HG03520 (cell line): ENCODE data around the gene PTPN4.
A peak's percentile ranks its signal among the peaks of the same experiment; 100 is the strongest.

Source experiments
- ATAC-seq: cut with Tn5 transposase; IDR thresholded peaks from one replicate; pipeline ENCODE4 v1.9.1; 2021; ENCODE audit warnings: mild to moderate bottlenecking, moderate library complexity; ENCODE audit not compliant: unreplicated experiment

The PTPN4 gene, protein sequence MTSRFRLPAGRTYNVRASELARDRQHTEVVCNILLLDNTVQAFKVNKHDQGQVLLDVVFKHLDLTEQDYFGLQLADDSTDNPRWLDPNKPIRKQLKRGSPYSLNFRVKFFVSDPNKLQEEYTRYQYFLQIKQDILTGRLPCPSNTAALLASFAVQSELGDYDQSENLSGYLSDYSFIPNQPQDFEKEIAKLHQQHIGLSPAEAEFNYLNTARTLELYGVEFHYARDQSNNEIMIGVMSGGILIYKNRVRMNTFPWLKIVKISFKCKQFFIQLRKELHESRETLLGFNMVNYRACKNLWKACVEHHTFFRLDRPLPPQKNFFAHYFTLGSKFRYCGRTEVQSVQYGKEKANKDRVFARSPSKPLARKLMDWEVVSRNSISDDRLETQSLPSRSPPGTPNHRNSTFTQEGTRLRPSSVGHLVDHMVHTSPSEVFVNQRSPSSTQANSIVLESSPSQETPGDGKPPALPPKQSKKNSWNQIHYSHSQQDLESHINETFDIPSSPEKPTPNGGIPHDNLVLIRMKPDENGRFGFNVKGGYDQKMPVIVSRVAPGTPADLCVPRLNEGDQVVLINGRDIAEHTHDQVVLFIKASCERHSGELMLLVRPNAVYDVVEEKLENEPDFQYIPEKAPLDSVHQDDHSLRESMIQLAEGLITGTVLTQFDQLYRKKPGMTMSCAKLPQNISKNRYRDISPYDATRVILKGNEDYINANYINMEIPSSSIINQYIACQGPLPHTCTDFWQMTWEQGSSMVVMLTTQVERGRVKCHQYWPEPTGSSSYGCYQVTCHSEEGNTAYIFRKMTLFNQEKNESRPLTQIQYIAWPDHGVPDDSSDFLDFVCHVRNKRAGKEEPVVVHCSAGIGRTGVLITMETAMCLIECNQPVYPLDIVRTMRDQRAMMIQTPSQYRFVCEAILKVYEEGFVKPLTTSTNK

DNA sequence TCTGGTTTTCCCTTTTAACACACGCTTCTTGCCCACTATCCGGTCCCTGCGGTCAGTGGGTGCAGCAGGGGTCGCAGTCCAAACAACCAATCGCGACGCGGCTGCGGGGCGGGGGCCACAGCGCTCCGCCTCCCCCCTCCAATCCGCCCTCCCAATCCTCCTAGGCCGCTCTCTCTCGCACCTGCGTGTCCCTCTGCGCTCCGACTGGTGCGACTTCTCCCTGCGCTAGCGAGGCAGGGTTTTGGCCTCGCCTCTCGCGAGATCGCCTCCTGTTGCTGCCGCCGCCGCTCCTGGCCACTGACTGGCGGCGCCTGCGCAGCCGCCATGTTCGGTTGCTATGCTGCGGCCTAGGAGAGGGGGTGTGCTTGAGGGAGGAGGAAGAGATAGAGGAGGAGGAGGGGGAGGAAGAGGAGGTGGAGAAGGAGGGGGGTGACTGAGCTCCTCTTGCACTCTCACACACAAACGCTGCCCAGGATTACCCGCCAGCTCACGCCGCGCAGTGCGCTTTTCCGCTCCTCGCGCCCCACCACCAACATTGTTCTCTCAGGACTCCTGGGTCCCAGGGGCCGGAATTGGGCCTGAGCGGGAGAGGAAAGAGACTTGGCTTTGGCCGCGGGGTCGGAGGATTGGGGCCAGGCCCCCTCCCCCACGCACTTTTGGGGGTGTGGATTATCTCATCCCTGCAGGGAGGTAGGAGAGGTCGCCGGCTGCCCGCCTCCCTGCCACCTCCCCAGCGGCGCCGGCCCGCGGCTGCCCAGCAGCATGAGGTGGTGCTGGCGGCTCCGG lies at the start of gene PTPN4:
Gene PTPN4, plus strand, starts transcription at position 472 of the 786 bp plus-strand sequence. CDS start 49,932 bp downstream, outside the sequence.
- ATAC-seq: peak; percentile 95

DNA sequence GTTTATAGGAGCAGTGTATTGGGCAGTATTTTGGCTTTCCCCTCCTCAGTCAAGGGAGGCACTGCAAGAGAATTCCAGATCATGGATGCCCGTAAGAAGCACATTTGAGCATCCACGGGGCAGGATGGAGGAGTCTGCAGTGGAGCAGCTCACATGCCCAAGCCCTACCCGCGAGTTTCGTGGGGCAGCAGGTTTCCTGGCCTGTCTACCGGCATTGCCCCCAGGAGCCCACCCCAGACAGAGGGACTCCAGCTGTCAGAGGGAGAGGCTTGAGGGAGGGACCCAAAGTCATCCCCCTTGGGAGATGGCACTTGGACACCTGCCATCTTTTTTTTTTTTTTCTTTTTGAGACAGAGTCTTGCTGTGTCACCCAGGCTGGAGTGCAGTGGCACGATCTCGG lies 49.4 kb upstream of the PTPN4 start:
- ATAC-seq: no peak

DNA sequence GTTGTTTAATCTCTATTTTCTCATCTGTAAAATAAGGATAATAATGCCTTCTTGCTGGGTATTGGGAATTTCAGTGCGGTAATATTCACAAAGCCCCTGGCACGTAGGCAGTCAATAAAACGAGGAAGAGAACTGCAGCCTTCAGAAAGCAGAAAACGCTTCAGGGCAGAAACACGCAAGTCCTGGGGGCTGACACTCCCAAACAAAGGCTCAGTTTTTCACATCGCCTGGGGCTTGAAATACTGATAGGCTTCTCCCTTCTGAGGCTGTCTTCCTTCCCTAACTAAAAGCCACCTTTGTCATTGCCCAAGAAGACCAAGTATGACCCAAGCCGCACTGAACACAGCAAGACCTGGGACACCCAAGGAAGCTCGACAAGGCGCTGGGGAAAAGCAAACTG lies 48.4 kb upstream of the PTPN4 start:
- ATAC-seq: no peak

DNA sequence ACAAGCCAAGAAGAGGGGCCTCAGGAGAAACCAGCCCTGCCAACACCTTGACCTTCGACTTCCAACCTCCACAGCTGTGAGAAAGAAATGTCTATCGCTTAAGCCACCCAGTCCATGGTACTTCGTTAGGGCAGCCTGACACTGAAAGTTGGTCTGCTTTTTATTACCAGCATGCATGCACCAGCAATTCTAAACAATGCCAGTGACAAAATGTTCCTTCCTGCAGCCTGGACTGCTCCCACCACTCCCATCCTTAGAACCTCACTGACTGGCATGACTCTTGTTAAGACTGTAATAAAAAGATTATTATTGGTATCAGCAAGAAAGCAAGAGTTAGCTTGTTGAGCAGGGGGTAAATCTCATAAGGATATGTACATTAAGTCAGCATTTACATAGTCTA lies 47.2 kb upstream of the PTPN4 start:
- no peak for ATAC-seq

DNA sequence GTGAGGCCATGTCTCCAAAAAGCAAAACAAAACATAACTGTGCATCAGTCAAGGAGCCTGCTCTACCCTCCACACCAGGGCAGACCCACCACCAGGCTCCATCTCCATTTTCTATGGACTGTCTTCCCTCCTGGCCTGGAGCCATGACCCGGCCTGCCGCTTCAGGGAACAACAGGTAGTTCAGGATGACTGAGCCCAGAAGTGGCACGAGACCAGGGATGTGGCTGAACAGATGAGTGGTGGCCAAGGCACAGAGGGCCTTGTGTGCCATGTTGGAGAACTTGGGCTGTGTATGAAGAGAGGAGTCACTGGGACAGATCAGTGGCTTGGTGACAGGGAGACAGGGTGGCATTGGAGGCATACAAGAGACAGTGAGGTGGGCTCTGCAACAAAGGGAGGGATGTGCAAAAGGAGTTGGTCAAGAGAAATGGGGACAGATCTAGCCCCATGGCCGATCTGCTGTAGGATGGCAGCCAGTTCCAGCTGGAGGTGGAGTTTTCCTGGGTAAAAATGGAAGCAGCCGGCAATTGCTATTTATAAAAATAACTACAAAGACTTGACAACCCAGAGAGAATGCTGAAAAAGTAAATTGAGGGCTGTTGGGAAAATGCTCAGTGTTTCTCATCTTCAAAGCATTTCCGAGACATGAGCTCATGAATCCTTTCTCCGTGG lies 45.8 kb upstream of the PTPN4 start:
- no peak for ATAC-seq

DNA sequence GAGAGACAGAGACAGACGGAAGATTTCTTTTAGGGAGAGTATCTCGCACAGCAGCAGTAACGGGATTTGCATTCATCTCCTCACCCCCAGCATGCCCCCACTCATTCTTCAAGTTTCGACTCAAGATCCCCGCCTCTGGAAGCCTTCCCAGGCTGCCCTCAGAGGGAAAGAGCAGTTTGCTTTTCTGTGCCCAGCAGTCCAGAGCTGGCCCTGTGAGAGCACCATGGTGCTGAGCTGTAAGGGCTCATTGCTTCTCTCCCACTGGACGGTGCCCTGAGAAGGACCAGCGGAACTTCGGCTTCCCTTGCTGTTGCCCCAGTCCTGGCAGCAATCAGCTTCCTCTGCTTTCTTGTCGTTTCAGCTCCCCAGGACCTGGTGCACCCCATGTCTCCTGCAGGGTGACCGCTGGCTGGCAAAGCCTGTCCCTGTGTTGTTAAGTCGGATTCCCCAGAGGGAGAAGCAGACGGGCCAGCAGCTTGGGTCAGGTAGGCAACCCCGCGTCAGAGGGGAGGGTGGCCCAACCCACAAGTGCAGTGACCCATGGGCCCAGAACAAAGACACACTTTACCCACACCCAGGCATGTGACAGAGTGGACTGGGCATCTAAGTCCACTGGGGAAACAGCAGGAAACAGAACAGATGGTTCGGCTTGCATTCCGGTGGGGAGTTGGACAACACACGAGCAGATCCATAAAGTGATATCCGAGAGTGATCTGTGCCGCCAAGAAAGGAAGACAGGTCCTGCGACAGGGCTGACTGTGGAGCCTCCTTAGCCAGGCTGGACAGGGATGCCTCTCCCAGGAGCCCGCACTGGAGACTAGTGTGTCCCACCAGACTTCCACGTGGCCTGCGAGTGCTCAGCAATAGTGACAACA lies 44.1 kb upstream of the PTPN4 start:
- no peak for ATAC-seq

DNA sequence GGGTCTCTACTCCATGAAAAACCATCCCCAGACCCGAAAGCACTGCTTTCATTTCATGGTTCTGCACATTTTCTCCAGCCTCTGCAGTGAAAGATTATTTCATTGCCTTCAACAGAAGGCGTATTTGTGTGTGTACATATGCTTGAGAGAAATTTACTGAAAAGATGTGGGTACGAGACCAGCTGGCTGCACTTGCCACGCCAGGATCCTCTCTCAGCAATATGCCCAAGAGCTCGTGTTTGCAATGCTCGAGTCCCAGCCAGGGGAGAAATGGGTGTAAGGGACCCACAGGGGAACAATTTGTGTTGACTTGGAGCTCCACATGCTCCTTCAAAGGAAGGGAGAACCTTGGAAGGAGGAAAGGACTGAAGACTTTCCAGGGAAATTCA lies 43.4 kb upstream of the PTPN4 start:
- no peak for ATAC-seq

DNA sequence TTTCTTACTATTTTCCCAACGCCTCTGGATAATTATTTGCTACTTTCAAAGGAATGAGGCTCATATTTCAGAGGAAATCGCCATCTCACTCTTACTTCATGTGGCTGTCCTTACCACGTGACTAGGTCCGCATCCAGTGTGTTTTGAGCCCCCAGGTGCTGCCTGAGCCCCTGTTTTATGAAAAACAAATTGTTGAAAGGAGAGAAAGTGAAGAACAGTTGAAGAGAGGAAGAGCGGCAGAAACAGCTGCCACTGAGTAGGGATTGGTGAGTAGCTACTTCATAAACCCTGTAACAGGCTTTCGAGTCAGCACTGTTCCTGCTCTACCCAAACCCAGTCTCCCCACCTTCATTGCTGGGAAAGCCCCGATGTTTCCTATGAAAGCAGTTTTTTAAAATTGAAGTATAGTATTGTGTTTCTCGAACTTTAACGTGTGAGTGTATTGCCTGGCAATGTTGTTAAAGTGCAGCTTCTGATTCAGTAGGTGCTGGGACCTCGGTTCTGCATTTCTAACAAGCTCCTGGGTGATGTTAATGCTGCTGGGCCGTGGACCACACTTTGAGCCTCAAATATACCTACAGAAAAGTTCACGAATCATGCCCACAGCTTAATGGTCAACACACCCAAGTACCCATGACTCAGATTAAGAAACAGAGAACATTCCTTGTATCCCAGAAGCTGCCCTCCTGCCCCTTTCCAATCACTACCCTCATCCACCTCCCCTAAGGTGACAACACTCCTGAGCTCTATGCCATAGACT lies 41.0 kb upstream of the PTPN4 start:
- no peak for ATAC-seq

DNA sequence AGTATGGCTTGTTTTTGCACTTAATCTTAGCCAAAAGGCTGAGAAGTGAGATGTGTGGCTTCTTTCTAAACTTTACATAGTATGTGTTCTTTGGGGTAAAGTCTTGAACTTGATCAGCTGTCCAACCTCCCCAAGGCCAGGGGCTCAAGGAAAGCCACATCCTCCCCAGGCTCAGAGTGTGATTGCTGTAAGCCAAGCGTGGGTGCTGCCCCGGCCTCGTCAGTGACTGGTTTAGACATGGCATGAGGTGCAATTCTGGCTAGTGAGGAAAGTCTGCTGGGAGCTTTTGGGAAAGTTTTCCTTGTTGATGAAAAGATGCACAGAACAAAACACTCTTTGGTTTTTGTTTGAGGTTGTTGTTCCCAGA lies 40.5 kb upstream of the PTPN4 start:
- ATAC-seq: no peak

DNA sequence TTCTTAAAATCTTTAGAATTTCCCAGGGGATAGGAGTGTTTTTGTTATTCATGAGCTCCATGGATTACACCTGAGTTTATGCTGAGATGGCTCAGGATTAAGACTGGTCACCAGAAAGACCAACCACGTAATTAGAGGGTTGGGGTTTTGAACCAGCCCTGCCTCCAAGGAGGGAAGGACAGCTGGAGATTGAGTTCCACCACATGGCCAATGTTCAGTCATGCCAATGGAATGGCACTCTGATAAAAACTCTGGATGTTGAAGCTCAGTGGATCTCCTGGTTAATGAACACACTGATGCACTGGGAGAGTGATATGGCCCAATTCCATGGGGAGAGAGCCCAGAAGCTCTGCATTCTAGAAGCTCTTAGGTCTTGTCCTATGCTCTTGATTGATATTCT lies 38.7 kb upstream of the PTPN4 start:
- no peak for ATAC-seq

DNA sequence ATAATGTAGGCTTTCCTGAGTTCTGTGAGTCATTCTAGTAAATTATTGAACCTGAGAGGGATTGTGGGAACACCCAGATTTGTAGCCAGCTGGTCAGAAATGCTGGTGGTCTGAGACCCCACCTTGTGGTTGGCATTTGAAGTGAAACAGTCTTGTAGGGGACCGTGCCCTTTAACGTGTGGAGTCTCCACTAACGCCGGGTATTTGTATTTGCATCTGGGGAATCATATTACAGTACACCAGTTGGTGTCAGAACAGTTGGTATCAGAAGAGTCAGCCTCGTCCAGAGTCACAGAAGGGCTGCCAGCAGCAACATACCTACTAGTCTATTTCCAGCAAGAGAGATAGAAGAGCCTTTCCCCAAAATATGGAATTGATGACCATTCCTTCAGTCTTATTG lies 38.3 kb upstream of the PTPN4 start:
- no peak for ATAC-seq

DNA sequence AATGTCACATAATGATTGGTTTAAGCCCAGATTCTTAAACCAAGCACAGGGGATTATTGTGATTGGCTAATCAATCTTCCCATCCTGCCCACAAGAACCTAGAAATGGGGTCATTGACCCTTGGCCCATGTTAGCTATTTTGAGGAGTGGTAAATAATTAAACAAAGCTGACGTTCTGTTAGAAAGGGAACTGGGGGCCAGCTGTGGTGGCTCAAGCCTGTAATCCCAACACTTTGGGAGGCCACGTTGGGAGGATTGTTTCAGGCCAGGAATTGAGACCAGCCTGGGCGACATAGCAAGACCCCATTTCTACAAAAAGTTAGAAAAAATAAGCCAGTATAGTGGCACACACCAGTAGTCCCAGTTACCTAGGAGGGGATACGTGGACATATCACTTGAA lies 37.8 kb upstream of the PTPN4 start:
- ATAC-seq: no peak

DNA sequence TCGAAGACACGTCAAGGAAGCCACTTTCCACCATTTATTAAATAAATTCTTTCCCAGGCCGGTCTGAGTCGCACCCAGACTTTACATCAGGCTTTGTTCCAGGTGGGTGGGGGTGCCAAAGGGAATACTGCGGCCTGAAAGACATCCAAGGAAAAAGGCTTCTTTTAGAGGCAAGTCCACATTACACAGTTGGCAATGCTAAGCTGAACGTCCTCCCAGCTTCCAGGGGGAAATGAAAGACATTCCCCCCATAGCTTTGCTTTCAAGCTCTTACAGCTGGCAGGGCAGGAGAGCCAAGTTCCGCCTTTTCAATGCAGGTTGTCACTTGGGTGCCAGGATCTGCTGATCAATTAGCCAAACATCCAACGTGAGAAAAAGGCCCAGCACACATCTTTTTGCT lies 36.5 kb upstream of the PTPN4 start:
- ATAC-seq: no peak

DNA sequence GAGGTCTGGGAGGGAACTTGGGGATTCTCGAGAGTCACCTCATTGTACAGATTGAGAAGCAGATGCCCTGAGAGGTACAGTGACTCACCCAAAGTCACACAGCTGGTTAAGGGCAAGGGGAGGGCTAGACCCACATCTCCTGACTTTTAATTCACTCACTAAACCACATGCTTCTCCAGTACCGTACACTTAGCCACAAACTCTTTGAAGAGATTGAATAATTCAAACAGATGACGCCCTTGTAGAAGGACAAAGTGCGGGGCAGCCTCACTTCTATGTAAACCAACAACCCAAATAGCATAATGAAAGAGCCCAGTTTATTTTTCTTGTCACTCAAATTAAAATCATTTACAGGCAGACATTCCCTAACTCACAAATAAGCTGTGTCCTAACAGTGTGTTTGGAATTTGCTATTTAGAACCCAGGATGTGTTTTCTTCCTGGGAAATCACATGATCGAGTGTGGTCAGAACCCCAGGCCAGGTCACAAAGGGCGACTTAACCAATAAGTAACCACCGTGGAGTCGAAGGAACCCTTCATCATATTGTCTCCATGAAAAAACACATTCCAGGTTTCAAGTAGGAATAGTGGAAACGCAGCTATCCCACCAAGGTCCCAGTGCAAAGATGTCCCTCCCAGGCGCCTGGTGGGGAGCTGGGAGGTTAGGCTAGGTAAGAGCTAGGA lies 35.8 kb upstream of the PTPN4 start:
- ATAC-seq: no peak

DNA sequence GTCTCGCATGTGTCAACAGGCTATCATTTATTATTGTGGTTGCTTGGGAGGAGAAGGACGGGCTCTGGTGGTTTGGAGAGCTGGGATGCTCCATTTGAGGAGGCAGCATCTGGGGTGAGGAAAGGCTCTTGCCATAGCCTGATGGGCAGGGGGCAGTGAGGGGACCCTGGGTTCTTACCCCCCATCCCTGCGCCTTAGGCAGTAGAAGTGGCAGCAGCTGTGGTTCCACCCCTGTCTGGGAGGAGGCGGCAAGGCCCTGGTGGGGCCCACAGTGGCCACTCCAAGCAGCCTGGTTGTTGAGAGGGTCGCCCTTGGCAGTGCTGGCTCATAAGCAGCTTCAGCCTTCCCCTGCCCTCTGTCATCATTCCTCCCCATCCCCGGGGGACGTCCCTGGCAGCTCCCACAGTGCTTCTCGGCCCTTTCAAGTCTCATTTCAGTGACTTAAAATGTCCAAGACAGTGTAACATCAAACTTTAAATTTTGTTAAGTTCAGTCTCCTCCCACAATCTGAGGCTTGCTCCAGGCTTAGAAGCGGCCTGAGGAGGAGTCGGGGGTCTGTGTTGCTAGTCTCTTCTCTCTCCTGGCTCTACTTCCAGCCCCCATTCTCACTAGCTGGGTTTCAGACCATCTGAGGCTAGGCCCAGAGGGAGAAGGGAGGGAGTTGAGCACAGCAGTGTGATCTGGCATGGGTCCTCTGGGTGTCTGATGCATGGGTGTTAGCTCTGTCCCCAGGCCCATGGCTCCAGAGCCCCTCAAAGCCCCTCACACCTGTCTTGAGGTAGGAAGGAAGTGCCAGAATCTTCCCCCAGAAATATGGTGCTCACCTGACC lies 34.9 kb upstream of the PTPN4 start:
- ATAC-seq: no peak

DNA sequence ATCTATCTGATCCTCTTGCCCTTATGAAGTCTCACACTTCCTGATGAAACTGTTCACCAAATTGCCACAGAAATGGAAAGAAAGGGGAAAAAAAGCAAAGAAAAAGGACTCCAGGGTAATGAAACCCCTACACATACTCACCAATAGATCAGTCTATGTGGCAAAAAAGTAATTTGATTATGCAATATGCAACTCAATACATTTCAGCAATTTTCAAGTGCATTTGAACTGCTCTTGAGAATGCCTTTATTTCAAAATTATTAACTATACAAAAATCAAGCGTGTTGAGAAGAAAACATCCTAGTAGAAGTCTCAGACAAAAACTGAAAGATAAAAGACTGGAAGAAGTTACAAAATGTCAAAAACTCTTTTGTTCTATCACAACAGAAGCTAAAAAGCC lies 32.2 kb upstream of the PTPN4 start:
- no peak for ATAC-seq

DNA sequence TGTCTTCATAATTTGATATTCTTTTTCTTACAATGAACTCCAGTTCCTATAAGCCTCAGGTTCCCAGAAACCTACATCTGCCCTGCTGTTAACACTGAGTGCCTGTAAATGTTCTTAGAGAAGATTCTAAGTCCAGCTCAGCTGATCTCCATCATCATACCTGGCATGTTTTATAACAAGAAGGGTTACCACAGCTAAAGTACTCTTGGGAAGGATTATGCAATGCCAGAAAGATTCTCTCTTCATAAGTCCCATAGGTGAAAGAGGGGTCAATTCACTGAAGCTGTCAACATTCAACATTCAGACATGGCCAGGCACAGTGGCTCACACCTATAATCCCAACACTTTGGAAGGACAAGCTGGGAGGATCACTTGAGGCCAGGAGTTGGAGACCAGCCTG lies 31.3 kb upstream of the PTPN4 start:
- no peak for ATAC-seq
